B cell (primary cell): ENCODE measurements around the gene SLC39A13. TPM values are rescaled to one million over a fixed set of nuclear protein-coding genes. Genes with fewer than 3 reads are reported as not detected.

Experiments used
- ATAC-seq: fragments of 200-7000 bp; cut with Tn5 transposase; one replicate; pipeline ENCODE4 v1.10.0; 2021; ENCODE audit warnings: low read depth, mild to moderate bottlenecking, moderate number of reproducible peaks, moderate library complexity
- CTCF ChIA-PET: fragments of 350-600 bp; sonication (Branson Sonifier 250); formaldehyde crosslinking; loops from one replicate; lab custom pipeline; 2021; ENCODE audit warnings: antibody characterized with exemption, inconsistent platforms; lab: Charles Lee
- POLR2A ChIA-PET: fragments of 350-600 bp; sonication (Branson Sonifier 250); formaldehyde crosslinking; loops from one replicate; lab custom pipeline; 2021; ENCODE audit warnings: antibody characterized with exemption; lab: Charles Lee
- DNase-seq: peaks from one replicate; pipeline ENCODE4 v3.0.0; 2013
- H2AFZ ChIP-seq: 2 replicates; pipeline ENCODE4 v1.6.1; 2012; ENCODE audit warnings: mild to moderate bottlenecking, low read depth, low read length; ENCODE audit not compliant: insufficient read depth, poor library complexity, severe bottlenecking
- H3K27ac ChIP-seq, 2 donors: 1 replicate in 1 of 2; 2 replicates in 1 of 2; pipeline ENCODE4 v1.5.1; 2012 to 2013; ENCODE audit warnings: low read length in 2 of 2, mild to moderate bottlenecking in 2 of 2, moderate library complexity in 1 of 2
- H3K27me3 ChIP-seq, 4 experiments: fragments of 200-600 bp in 1 of 4; sonication (generic) in 1 of 4; replicated peaks in 1 of 4; 1 replicate in 2 of 4; 2 replicates in 2 of 4; pipeline versions ENCODE4 v1.6.1 to v1.7.0; 2013 to 2016; ENCODE audit warnings: low read length in 3 of 4, mild to moderate bottlenecking in 2 of 4, mixed read lengths in 1 of 4, moderate library complexity in 1 of 4; ENCODE audit not compliant: insufficient read depth in 4 of 4, control insufficient read depth in 3 of 4; ENCODE audit errors: control extremely low read depth in 1 of 4
- H3K36me3 ChIP-seq, 2 experiments: replicated peaks in 1 of 2; 1 replicate in 1 of 2; 2 replicates in 1 of 2; pipeline versions ENCODE4 v1.6.1 to v1.7.1; 2013; ENCODE audit warnings: low read length in 1 of 2; ENCODE audit not compliant: insufficient read depth in 2 of 2, control insufficient read depth in 1 of 2; ENCODE audit errors: control extremely low read depth in 1 of 2, extremely low read depth in 1 of 2
- H3K4me1 ChIP-seq, 2 donors: fragments of 200-600 bp in 1 of 2; sonication (generic) in 1 of 2; 1 replicate in 1 of 2; 2 replicates in 1 of 2; pipeline versions ENCODE4 v1.5.1 to v1.6.1; 2013 to 2017; ENCODE audit warnings: low read length in 2 of 2; ENCODE audit not compliant: control insufficient read depth in 2 of 2, insufficient read depth in 2 of 2
- H3K4me2 ChIP-seq: replicated peaks from 2 replicates; pipeline ENCODE3; 2012; ENCODE audit warnings: mild to moderate bottlenecking, low read depth, low read length; ENCODE audit not compliant: poor library complexity, severe bottlenecking
- H3K4me3 ChIP-seq, 5 experiments: fragments of 200-600 bp in 1 of 5; sonication (generic) in 1 of 5; 1 replicate in 3 of 5; 2 replicates in 2 of 5; pipeline versions ENCODE4 v1.5.1 to v1.7.0; 2011 to 2016; ENCODE audit warnings: low read length in 4 of 5, mild to moderate bottlenecking in 4 of 5, low read depth in 2 of 5, control low read depth in 1 of 5, moderate library complexity in 1 of 5; ENCODE audit not compliant: insufficient read depth in 1 of 5; ENCODE audit errors: control extremely low read depth in 1 of 5, extremely low read depth in 1 of 5
- H3K79me2 ChIP-seq: fragments of 200-600 bp; sonication (generic); one replicate; pipeline ENCODE4 v1.6.0; 2016; ENCODE audit warnings: low read length; ENCODE audit not compliant: control insufficient read depth, insufficient read depth
- H3K9ac ChIP-seq: fragments of 200-600 bp; sonication (generic); 2 replicates; pipeline ENCODE4 v1.6.1; 2017; ENCODE audit warnings: mild to moderate bottlenecking, low read length, moderate library complexity
- H3K9me3 ChIP-seq, 3 donors: one replicate each; pipeline versions ENCODE4 v1.6.1 to v1.7.1; 2013; ENCODE audit warnings: low read length in 2 of 3; ENCODE audit not compliant: control insufficient read depth in 2 of 3, insufficient read depth in 1 of 3; ENCODE audit errors: control extremely low read depth in 1 of 3
- H4K20me1 ChIP-seq: 2 replicates; pipeline ENCODE4 v1.6.0; 2012; ENCODE audit warnings: mild to moderate bottlenecking, low read length; ENCODE audit not compliant: insufficient read depth, control insufficient read depth, poor library complexity, severe bottlenecking
- H3K27ac Mint-ChIP-seq: one replicate; pipeline ENCODE4 v1.8.0; 2021; ENCODE audit warnings: mixed read lengths
- H3K27me3 Mint-ChIP-seq: one replicate; pipeline ENCODE4 v1.8.0; 2021; ENCODE audit warnings: mixed read lengths
- H3K4me1 Mint-ChIP-seq: one replicate; pipeline ENCODE4 v1.8.0; 2021; ENCODE audit warnings: mixed read lengths
- H3K4me3 Mint-ChIP-seq: one replicate; pipeline ENCODE4 v1.8.0; 2021; ENCODE audit warnings: mixed read lengths
- H3K9me3 Mint-ChIP-seq: one replicate; pipeline ENCODE4 v1.8.0; 2022; ENCODE audit warnings: mixed read lengths; ENCODE audit not compliant: insufficient read depth
- EZH2 ChIP-seq: IDR thresholded peaks from 2 replicates; pipeline ENCODE4 v1.6.1; 2012; ENCODE audit warnings: borderline replicate concordance, low read depth, mild to moderate bottlenecking, moderate library complexity, low read length; ENCODE audit not compliant: insufficient read depth, poor library complexity, severe bottlenecking
- WGBS: methylation state at CpG from one replicate; pipeline ENCODE4 v1.1.5; 2013; ENCODE audit warnings: missing lambda C conversion rate; ENCODE audit not compliant: insufficient coverage; 5-methylcytosine and 5-hydroxymethylcytosine counted together
- intact Hi-C: fragments of 100-400 bp; cut with micrococcal nuclease; formaldehyde crosslinking; loops from one replicate; pipeline ENCODE4 v1.10.0; 2022
- polyA plus RNA-seq: library from polyadenylated mRNA; depleted of rRNA; stranded (reverse); fragments of >200 nt; gene quantifications from 2 replicates; pipeline ENCODE4 v1.2.3, GENCODE V29; 2012
- total RNA-seq, 2 donors: library from RNA; stranded (reverse); fragments of 120-200 nt in 1 of 2; gene quantifications; 1 replicate in 1 of 2; 2 replicates in 1 of 2; pipeline versions ENCODE4 v1.2.3 to v1.2.4, GENCODE V29; 2013 to 2022
- TF ChIP-seq, protein P1 (sequence below): fragments of 200-600 bp; IDR thresholded peaks from one replicate; pipeline ENCODE4 v1.8.0; 2022; ENCODE audit warnings: antibody characterized with exemption, mild to moderate bottlenecking

The SLC39A13 gene
- total and polyA plus RNA-seq, 2 donors (not counting 1 experiment from before 2014, with no cell fraction given): 33.0 to 55.7 TPM

DNA sequence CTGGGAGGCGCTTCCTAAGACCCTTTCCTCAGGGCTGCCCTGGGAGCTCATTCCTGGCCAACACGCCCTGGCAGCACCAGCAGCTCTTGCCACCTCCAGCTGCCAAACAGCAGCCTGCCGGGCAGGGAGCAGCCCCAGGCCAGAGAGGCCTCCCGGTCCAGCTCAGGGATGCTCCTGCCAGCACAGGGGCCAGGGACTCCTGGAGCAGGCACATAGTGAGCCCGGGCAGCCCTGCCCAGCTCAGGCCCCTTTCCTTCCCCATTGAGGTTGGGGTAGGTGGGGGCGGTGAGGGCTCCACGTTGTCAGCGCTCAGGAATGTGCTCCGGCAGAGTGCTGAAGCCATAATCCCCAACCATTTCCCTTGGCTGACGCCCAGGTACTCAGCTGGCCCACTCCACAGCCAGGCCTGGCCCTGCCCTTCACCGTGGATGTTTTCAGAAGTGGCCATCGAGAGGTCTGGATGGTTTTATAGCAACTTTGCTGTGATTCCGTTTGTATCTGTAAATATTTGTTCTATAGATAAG lies 7.6 kb downstream of the SLC39A13 start:
- Mint-ChIP-seq H3K4me3 (no peak overlapping the region), H3K27ac (no peak overlapping the region), H3K9me3 (no peaks in the 10 kb centered on the region), H3K27me3 (no peaks in the 10 kb centered on the region), H3K4me1 (no peaks in the 10 kb centered on the region)
- no peak overlapping the region for H3K4me2 ChIP-seq
- TF ChIP-seq, protein P1, sequence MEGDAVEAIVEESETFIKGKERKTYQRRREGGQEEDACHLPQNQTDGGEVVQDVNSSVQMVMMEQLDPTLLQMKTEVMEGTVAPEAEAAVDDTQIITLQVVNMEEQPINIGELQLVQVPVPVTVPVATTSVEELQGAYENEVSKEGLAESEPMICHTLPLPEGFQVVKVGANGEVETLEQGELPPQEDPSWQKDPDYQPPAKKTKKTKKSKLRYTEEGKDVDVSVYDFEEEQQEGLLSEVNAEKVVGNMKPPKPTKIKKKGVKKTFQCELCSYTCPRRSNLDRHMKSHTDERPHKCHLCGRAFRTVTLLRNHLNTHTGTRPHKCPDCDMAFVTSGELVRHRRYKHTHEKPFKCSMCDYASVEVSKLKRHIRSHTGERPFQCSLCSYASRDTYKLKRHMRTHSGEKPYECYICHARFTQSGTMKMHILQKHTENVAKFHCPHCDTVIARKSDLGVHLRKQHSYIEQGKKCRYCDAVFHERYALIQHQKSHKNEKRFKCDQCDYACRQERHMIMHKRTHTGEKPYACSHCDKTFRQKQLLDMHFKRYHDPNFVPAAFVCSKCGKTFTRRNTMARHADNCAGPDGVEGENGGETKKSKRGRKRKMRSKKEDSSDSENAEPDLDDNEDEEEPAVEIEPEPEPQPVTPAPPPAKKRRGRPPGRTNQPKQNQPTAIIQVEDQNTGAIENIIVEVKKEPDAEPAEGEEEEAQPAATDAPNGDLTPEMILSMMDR: no peak
- no peak for TF ChIP-seq EZH2
- H2AFZ ChIP-seq: no peak overlapping the region
- peaks cover 0 to 3% of the 10 kb centered on the region in 2 donors for H3K4me1 ChIP-seq
- no peak overlapping the region for H3K27ac ChIP-seq
- no peaks in the 10 kb centered on the region for H3K79me2 ChIP-seq
- 75% methylated on average over 8 of the region's 13 CpGs for WGBS
- ChIA-PET POLR2A (interaction anchor here (0.6 kb wide), 1 partner anchor 160 kb away, joined by 8 read pairs; no protein-coding TSS in a partner anchor), CTCF (no interaction called here)
- no peaks in the 10 kb centered on the region for H3K27me3 ChIP-seq
- no peak for ATAC-seq
- H3K4me3 ChIP-seq: no peak overlapping the region
- intact Hi-C loops: no loop called here
- H3K36me3 ChIP-seq: peaks cover 0 to 50% of the 10 kb centered on the region in 2 experiments
- no peak for DNase-seq
- H4K20me1 ChIP-seq: no peaks in the 10 kb centered on the region
- no peaks in the 10 kb centered on the region for H3K9me3 ChIP-seq
- no peak overlapping the region for H3K9ac ChIP-seq

DNA sequence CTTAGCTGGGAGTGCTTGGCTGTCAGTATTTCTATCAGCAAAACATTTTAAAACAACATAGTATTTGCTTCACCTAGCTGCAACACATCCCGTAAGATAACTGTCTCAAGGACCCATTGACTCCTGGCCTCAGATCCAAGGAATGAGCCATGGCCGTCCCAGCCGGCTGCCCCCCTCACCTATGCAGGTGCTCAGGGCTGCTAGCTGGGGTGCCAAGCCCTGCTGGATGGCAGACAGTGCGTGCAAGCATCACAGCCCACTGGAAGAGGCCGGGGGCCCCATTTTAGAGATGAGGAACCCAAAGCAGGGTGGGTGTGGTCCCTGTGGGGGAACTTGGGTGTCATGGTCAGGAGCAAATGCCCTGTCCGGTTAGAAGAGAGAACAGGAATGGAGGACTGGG lies 9.3 kb downstream of the SLC39A13 start:
- H3K27ac Mint-ChIP-seq: no peak overlapping the region
- no peak overlapping the region for H3K27ac ChIP-seq
- no peak overlapping the region for H3K4me3 ChIP-seq
- H3K4me2 ChIP-seq: no peak overlapping the region
- H2AFZ ChIP-seq: no peak overlapping the region
- peaks cover 0 to 55% of the 10 kb centered on the region in 2 experiments for H3K36me3 ChIP-seq
- ChIA-PET CTCF (interaction anchor here (1.7 kb wide), 1 partner anchor 45 kb away, joined by 4 read pairs; no protein-coding TSS in a partner anchor), POLR2A (interaction anchor here (1.2 kb wide), 1 partner anchor 71 kb away, joined by 3 read pairs; no protein-coding TSS in a partner anchor)
- no peaks in the 10 kb centered on the region for H3K9me3 ChIP-seq
- no peaks in the 10 kb centered on the region for H3K79me2 ChIP-seq
- no peak overlapping the region for H3K4me3 Mint-ChIP-seq
- H3K27me3 ChIP-seq: no peaks in the 10 kb centered on the region
- TF ChIP-seq, protein P1: no peak
- no peak for TF ChIP-seq EZH2
- intact Hi-C loops: no loop called here
- H3K9ac ChIP-seq: no peak overlapping the region
- no peaks in the 10 kb centered on the region for H3K4me1 Mint-ChIP-seq
- WGBS: 100% methylated on average over 6 of the region's 6 CpGs
- no peak for ATAC-seq
- DNase-seq: no peak
- no peaks in the 10 kb centered on the region for H3K27me3 Mint-ChIP-seq
- H3K9me3 Mint-ChIP-seq: no peaks in the 10 kb centered on the region
- no peaks in the 10 kb centered on the region for H3K4me1 ChIP-seq
- H4K20me1 ChIP-seq: no peaks in the 10 kb centered on the region
